CD4-positive, alpha-beta T cell treated with Interleukin-10 for 1 hour (primary cell): ENCODE measurements around the gene SCD5.

ENCODE experiments used
- DNase-seq: peaks from one replicate; pipeline ENCODE4 v3.0.0-alpha.2; 2020

SCD5 gene

GRCh38 chr4:82624819-82625218 is 173.8 kb downstream of the SCD5 start:
- DNase-seq = no peak

- DNase-seq = no peak
Observed at GRCh38 chr4:82623121-82623683, 175.4 kb downstream of the SCD5 start.

DNA sequence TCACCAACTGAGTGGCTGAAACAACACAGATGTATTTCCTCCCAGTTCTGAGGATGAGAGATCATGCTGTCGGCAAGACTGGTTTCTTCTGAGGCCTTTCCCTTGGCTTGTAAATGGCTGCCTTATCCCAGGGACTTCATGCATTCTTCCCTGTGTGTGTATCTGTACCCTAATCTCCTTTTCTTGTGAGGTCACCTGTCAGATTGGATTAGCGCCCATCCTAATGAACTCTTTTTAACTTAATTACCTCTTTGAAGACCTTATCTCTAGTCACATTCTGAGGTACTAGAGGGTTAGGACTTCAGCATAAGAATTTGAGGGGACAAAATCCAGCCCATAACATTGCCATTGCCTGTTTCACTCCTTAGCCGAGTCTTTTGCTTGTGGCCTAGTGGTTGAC is 177.3 kb downstream of the SCD5 start:
- DNase-seq = no peak

GRCh38 chr4:82620126-82620735 is 178.4 kb downstream of the SCD5 start:
- DNase-seq = no peak

DNA sequence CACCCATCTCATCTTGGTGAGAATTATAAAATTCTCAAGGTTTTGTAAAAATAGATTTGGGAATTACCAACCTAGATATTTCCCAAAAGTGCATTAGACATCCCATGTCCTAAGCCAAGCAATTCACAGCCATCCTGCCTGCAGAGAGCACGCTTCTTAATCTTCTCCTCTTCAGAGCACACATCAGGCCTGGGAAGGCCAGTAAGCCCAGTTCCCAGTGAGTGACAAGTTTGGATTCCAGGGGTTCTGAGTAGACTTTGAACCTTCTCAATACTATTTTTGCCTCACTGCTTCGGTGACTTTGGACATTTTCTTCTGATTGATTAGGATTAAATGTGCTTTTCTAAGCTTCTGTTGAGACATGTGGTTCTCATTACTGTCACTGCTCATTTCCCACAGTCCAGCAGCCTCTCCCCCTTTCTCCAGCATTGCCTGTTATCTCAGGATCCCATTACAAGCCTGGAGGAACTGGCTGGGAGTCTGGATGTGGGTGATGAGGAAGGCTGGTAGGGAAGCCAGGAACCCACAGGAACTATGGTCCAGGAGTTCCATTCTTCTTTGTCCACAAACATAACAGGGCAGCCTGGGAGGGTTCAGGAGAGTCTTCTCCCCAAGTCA is 180.4 kb downstream of the SCD5 start:
- DNase-seq = no peak

- DNase-seq = no peak
Observed at GRCh38 chr4:82614838-82615449, 183.7 kb downstream of the SCD5 start.

- DNase-seq = no peak
Observed at GRCh38 chr4:82613121-82613520, 185.5 kb downstream of the SCD5 start.

GRCh38 chr4:82611982-82612381 is 186.6 kb downstream of the SCD5 start:
- no peak for DNase-seq

- no peak for DNase-seq
Observed at GRCh38 chr4:82611527-82611926, 187.1 kb downstream of the SCD5 start.

DNA sequence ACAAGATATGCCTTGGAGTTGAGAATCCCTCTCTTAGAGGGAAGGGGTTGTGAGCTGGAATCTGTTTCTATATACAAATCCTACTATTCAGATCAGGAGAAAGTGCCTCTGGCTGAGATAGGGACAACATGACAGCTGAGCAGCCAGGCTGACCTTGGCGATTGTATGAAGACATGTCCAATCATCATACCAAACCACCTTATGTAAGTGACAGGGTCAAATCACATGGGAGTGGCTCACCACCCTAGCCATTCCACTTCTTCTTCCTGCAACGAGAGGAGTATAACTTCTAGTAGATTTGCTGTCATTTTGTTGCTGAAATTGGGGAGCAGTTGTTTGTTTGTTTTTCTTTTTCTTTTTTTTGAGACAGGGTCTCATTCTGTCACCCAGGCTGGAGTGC is 188.6 kb downstream of the SCD5 start:
- no peak for DNase-seq

DNA sequence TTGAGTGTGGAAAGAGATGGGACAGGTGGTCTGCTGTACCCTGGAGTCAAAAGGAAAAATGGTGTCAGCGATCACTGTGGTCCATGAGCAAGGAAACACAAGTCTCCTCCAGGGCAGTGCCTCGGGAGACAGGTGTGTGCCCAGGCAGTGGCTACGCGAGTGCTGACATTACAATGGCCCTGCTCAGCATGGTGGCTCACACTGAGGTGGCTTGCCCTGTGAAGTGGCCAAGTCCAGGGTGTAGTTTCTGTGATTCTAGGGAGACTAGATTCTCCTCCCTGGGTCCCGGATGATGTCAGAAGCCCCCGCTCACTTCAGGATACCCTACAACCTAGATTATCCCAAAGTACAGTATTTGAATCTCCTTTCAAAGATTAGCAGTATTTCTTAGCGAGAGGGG is 192.0 kb downstream of the SCD5 start:
- no peak for DNase-seq

DNA sequence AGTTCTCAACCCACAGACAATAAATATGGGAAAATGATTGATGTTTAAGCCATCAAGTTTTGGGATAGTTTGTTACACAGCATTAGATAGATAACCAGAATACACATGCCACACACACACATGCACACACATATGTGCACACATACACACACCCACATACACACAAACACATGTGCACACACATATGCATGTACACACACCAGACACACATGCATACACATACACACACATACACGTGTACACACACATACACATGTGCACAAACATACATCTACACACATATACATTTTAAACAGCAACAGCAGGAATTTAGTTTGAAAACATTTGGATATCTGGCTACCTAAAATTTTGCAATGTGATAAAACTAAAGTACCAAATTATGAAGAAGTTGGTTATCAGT is 194.1 kb downstream of the SCD5 start:
- no peak for DNase-seq

GRCh38 chr4:82601242-82602015 is 197.2 kb downstream of the SCD5 start:
- no peak for DNase-seq

DNA sequence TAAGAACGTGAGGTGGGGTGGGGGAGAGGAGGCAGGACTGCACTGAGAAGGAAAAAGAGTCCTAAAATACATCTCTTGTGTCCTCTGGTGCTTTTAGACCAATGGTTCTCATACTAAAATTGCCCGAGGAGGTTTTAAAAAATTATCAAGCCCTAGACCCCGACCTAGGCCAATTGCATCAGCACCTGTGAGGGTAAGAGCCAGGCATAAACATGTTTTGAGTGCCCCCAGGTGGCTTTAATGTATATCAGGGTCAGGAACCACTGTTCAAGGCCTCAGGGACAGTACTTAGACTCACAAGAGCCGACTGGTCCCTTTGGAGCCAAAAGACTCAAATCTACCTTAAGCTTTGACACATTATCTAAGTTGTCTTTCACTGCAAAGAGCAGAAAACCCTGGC is 199.3 kb downstream of the SCD5 start:
- DNase-seq = no peak

GRCh38 chr4:82594456-82594855 is 204.1 kb downstream of the SCD5 start:
- no peak for DNase-seq

DNA sequence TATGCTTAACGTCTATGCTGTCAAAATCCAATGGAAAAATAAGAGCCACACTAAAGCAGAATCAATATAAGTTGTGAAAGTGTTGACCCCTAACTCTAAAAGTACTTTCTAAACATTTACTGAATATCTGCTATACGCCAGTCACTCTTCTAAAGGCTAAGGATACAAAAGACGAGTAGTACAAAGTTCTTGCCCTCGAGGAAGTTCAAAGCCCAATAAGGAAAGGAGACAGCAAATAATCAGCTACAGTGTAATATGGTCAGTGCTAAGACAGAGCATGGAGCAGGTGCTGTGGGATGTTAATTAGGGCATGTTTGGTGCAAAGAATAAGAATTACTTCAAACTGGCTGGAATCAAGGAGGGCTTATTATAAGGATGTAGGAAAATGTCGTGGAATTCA is 205.2 kb downstream of the SCD5 start:
- DNase-seq = no peak

DNA sequence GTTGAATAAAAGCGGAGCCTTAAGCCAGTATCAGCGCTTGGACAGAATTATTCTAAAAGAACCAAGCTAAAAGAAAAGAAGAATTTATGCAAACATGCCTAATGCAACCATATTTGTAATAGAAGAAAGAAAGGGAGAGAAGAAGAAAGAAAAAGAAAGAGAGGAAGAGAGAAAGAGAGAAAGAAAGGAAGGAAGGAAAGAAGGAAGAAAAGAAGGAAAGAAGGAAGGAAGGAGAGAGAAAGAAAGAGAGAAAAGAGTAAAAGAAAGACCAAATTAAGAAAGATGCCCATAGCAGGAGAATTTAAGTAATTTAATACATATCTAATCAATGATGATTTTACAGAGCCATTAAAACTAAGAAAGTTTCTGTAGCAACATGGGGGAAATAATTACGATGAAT is 206.0 kb downstream of the SCD5 start:
- no peak for DNase-seq

- no peak for DNase-seq
Observed at GRCh38 chr4:82591592-82591991, 207.0 kb downstream of the SCD5 start.

GRCh38 chr4:82589756-82590155 is 208.8 kb downstream of the SCD5 start:
- no peak for DNase-seq

GRCh38 chr4:82588771-82589270 is 209.8 kb downstream of the SCD5 start:
- no peak for DNase-seq

GRCh38 chr4:82587826-82588540 is 210.6 kb downstream of the SCD5 start:
- no peak for DNase-seq

DNA sequence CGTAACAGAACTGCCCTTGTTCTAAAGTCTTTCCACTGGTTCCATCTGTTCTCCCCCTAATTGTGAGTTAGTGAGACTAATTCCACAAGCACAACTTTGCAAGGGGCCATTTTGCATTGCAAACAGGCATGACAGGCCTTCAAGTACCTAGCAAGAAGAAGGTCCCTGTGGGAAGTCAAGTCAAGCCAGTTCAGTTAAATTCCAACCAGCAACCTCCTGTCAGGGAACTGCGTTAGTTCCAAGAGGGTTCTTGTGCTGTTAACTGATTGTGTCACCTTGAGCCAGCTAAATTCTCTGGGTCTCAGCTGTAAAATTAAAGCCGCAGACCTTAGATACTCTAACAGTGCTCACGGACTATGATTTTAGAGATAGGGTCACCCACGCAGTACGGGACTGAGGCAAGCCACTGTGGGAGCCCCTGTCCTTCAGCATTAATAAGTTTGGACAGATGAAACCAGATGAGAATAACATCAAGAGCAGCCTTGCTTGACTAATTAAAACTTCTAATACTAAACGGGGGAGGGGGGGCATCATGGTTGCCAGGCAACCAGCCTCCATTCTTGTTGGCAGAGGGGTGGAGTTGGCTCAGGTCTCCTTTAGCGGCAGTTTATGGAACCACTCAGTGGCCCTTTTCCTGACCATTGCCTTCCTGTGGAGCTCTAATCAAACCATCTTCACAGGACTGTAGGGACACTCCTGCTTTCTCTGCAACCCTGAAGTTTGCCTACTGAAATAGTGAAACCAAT is 212.7 kb downstream of the SCD5 start:
- DNase-seq = no peak
